Measurements from ENCODE around the gene LIN9. TPM values are rescaled to one million over a fixed set of nuclear protein-coding genes. Genes with fewer than 3 reads are reported as not detected.

The LIN9 gene
- total RNA-seq, 3 donors from 2014 or later: 1.9 to 5.6 (median 2.6) TPM

DNA sequence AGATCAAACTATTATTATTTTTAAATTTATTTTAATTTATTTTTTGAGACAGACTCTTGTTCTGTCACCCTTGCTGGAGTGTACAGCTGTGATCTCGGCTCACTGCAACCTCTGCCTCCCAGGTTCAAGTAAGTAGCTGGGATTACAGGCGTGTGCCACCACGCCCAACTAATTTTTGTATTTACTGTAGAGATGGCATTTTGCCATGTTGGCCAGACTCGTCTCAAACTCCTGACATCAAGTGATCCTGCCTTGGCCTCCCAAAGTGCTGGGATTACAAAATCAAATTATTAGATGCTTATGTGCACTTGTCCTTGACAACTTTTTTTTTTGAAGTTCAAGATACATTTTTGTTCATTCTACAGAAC lies 15.4 kb downstream of the LIN9 start:
- Histone ChIP-seq H3K27me3 (no peaks in the 10 kb centered on the region), H3K27ac (no peak overlapping the region), H3K4me1 (no peaks in the 10 kb centered on the region), H3K36me3 (no peaks in the 10 kb centered on the region), H3K4me3 (no peak overlapping the region), H3K9me3 (no peaks in the 10 kb centered on the region)
- no peak for TF ChIP-seq POLR2A (IDR thresholded peaks at IDR 0.05)
- TF ChIP-seq, protein P1, sequence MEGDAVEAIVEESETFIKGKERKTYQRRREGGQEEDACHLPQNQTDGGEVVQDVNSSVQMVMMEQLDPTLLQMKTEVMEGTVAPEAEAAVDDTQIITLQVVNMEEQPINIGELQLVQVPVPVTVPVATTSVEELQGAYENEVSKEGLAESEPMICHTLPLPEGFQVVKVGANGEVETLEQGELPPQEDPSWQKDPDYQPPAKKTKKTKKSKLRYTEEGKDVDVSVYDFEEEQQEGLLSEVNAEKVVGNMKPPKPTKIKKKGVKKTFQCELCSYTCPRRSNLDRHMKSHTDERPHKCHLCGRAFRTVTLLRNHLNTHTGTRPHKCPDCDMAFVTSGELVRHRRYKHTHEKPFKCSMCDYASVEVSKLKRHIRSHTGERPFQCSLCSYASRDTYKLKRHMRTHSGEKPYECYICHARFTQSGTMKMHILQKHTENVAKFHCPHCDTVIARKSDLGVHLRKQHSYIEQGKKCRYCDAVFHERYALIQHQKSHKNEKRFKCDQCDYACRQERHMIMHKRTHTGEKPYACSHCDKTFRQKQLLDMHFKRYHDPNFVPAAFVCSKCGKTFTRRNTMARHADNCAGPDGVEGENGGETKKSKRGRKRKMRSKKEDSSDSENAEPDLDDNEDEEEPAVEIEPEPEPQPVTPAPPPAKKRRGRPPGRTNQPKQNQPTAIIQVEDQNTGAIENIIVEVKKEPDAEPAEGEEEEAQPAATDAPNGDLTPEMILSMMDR (IDR thresholded peaks at IDR 0.05): no peak
- no peak for TF ChIP-seq POLR2AphosphoS5 (IDR thresholded peaks at IDR 0.05)
- intact Hi-C loops (cut with DNase I; ENCODE audit: low total_unique reads): no loop called here
- no peak for DNase-seq (ENCODE audit: low spot score in 2 of 2)

DNA sequence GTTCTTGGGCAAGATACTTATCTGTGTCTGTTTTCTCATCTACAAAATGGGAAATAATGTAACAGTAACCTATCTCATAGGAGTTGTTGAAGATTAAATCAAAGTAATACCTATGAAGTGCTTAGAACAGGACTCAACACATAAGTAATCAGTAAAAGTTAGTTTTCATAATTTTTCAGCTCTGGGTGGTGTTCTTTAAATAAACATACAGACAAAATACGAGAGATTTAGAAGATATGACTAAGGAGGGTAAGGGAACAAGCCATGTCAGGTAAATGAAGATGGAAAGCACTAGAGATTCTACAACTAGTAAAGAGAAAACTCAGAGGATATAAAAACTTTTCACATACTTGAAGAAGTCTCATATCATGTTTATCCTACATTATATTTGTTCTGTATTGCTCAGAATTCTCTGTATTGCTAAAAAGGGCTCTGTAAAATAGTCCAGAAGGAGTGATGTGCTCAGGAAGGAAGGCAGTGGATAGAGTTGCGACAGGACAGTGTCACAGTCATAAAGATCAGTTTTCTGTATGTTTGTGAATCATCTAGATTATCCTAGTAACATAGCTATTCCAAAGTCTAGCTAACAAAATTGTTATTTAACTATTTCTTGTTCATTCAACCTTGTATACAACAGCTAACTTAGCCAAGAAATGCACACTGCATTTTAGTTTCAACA lies 16.0 kb downstream of the LIN9 start:
- H3K4me3 ChIP-seq: no peak overlapping the region
- DNase-seq (ENCODE audit: low spot score in 2 of 2): no peak
- no peaks in the 10 kb centered on the region for H3K9me3 ChIP-seq
- H3K27ac ChIP-seq: no peak overlapping the region
- intact Hi-C loops (cut with DNase I; ENCODE audit: low total_unique reads): no loop called here
- TF ChIP-seq POLR2AphosphoS5 (IDR thresholded peaks at IDR 0.05) (no peak), POLR2A (IDR thresholded peaks at IDR 0.05) (no peak)
- TF ChIP-seq, protein P1 (IDR thresholded peaks at IDR 0.05): no peak
- H3K36me3 ChIP-seq: no peaks in the 10 kb centered on the region
- no peaks in the 10 kb centered on the region for H3K4me1 ChIP-seq
- no peaks in the 10 kb centered on the region for H3K27me3 ChIP-seq

DNA sequence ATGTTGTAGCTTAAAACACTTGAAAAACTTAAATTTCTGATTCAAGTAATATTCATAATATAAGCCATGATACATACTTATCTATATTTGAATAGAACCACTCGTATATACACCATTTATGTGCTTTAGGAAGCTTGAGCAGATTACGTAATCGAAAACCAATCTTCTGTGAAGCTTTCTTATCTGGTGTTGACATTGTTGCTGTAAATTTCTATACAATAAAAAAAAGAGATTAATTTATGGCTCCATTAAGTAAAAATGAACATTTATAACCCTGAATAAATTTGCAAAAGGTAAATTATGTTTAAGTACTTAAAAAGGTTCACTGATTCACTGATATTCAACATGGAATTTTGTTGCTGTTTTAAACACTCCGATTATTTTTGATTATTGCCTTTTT lies 21.4 kb downstream of the LIN9 start:
- Histone ChIP-seq H3K4me1 (no peaks in the 10 kb centered on the region), H3K9me3 (no peaks in the 10 kb centered on the region), H3K27me3 (no peaks in the 10 kb centered on the region), H3K36me3 (no peaks in the 10 kb centered on the region), H3K27ac (no peak overlapping the region), H3K4me3 (no peak overlapping the region)
- DNase-seq (ENCODE audit: low spot score in 2 of 2): no peak
- TF ChIP-seq, protein P1 (IDR thresholded peaks at IDR 0.05): no peak
- TF ChIP-seq POLR2A (IDR thresholded peaks at IDR 0.05) (no peak), POLR2AphosphoS5 (IDR thresholded peaks at IDR 0.05) (no peak)
- intact Hi-C loops (cut with DNase I; ENCODE audit: low total_unique reads): no loop called here

DNA sequence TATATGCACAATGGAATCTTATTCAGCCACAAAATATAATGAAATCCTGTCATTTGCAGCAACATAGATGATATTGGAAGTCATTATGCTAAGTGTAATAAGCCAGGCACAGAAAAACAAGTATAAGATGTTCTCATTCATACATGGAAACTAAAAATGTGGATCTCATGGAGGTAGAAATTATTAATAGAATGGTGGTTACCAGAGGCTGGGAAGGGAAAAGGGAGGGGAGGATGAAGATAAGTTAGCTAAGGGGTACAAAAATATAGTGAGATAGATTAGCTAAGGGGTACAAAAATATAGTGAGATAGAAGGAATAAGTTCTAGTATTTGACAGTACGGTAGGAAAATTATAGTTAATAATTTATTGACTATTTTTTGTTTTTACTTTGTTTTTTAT lies 27.9 kb downstream of the LIN9 start:
- intact Hi-C loops (cut with DNase I; ENCODE audit: low total_unique reads): no loop called here
- Histone ChIP-seq H3K27me3 (no peaks in the 10 kb centered on the region), H3K36me3 (no peaks in the 10 kb centered on the region), H3K4me3 (no peak overlapping the region), H3K27ac (no peak overlapping the region), H3K9me3 (no peaks in the 10 kb centered on the region), H3K4me1 (no peaks in the 10 kb centered on the region)
- TF ChIP-seq POLR2A (IDR thresholded peaks at IDR 0.05) (no peak), POLR2AphosphoS5 (IDR thresholded peaks at IDR 0.05) (no peak)
- TF ChIP-seq, protein P1 (IDR thresholded peaks at IDR 0.05): no peak
- no peak for DNase-seq (ENCODE audit: low spot score in 2 of 2)

DNA sequence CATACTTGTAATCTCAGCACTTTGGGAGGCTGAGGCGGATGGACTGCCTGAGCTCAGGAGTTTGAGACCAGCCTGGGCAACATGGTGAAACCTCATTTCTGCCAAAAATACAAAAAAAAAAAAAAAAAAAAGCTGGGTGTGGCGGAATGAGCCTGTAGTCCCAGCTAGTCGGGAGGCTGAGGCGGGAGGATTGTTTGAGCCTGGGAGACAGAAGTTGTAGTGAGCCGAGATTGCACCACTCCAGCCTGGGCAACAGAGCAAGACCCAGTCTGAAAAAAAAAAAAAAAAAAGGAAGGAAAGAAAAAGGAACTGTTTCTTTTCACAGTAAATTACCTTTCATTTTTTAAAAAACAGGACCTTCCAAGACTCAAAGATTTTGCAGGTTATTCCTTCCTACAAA lies 29.5 kb downstream of the LIN9 start:
- Histone ChIP-seq H3K27me3 (no peaks in the 10 kb centered on the region), H3K27ac (no peak overlapping the region), H3K9me3 (no peaks in the 10 kb centered on the region), H3K36me3 (no peaks in the 10 kb centered on the region), H3K4me1 (no peaks in the 10 kb centered on the region), H3K4me3 (no peak overlapping the region)
- no peak for DNase-seq (ENCODE audit: low spot score in 2 of 2)
- intact Hi-C loops (cut with DNase I; ENCODE audit: low total_unique reads): no loop called here
- TF ChIP-seq POLR2AphosphoS5 (IDR thresholded peaks at IDR 0.05): no peak
- TF ChIP-seq POLR2A (IDR thresholded peaks at IDR 0.05): no peak
- TF ChIP-seq, protein P1 (IDR thresholded peaks at IDR 0.05): no peak
